HG02840 (cell line): ENCODE data around the gene NSRP1.
"Not testable (repeated sequence)": the region's sequence is repeated elsewhere in the genome, so short reads cannot be mapped to it uniquely, and the experiment has no call there.

ENCODE experiments used
- ATAC-seq: cut with Tn5 transposase; IDR thresholded peaks from one replicate; pipeline ENCODE4 v1.9.1; 2021; ENCODE audit warnings: mild to moderate bottlenecking, moderate library complexity, moderate number of reproducible peaks; ENCODE audit not compliant: unreplicated experiment, low FRiP score

The NSRP1 gene

DNA sequence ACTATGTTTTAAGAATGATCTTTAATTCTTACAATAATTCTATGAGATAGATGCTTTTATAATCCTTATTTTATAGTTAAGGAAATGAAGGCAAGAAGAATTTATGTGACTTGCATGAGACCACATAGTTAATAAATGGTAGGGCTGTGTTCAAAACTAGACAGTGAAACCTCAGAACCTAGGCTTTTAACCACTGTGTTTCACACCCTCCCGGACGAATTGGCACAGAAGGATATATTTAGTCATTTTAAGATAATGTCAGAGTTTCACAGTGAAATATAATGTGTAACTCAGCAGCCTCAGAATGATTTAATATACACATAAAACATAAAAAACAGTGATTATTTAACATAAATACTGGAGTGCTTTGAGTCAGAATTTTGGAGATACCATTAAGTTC lies 57.0 kb downstream of the NSRP1 start:
- peak; percentile 57 for ATAC-seq

DNA sequence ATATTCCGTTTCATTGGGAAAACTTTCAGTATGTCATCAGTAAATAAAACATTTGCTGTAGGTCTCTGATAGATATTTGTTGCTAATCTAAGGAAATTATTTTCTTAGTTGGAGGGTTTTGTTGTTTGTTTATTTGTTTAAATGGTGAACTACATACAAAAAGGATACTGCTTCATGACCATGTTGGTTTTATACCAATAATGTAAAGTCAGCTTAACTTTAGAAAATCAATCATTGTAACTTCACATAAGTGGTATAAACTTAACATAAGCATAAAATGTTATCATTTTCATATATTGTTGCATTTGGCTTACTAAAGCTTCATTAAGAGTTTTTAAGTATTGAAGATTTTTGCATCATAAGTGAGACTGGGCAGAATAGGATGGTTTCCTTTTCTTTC lies 57.9 kb downstream of the NSRP1 start:
- ATAC-seq = no peak

DNA sequence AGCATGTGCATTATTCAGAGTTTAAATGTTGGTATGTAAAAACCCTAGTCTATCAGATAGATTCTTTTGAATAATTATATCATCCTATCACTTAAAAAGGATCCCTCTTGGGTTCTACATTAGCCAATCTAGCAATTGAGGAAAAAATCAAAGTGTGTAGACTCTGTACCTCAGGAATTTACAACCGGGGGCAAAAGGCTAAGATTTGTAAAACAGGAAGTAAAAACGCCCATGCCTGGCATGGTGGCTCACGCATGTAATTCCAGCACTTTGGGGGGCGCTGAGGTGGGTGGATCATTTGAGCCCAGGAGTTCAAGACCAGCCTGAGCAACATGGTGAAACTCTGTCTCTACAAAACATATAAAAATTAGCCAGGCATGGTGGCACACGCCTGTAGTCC lies 60.2 kb downstream of the NSRP1 start:
- no peak for ATAC-seq

DNA sequence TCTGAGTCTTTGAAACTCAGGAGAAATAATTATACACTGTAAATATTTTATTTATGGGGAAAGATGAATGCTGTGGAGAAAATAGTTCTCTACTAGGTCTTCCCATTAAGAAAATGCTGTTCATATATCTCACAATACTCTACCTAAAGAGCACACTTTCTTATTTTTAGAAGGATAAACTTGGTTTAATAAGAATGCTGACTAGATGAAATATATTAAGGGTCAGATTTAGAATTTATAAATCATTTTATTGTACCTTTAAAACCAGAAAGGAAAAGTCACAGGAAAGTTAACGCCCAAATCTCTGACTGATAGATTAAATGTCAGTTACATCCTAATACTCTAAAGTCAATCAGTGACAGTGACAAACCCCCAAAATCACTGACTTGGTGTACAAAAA lies 70.1 kb downstream of the NSRP1 start:
- ATAC-seq = no peak

DNA sequence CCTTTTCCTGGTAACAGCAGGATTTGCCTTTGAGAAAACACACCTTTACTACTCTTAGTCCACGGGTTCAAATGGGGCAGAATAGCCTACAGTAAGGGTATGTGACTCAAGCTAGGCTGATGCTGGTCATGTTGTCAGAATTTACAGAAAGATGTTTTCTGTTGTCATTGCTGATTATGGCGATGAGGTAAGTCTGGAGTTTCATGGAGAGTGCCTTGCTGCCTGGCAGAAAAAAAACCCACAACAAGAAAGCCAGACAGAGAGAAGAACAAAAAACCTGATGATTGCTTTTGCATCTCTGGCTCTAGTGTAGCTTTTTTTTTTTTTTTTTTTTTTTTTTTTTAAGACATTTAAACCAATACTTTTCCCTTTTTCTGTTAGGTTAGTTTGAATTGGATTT lies 71.0 kb downstream of the NSRP1 start:
- ATAC-seq = no peak

DNA sequence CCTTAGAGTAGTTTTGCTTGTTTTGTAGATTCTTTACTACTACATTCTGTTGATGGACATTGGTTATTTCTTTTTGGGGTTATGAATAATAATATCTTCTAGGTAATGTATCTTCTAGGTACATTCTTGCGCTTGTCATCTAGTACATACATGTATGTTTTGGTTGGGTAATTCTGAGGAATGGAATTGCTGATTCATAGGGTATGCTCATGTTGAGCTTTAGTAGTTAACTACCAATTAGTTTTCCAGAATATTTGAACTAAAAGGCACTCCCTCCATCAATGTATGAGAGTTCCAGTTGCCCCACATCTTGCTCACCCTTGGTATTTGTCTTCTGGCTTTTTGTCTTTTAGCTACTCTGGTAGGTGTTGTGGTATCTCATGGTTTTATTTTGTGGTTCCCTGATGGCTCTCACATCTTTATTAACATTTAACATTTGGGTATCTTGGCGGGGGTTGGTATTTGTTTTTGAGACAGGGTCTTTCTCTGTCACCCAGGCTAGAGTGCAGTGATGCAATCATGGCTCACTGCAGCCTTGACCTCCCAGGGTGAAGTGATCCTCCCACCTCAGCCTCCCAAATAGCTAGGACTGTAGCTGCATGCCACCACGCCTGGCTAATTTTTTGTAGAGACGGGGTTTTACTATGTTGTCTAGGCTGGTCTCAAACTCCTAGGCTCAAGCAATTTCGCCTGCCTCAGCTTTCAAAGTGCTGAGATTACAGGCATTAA lies 71.8 kb downstream of the NSRP1 start:
- no peak for ATAC-seq

DNA sequence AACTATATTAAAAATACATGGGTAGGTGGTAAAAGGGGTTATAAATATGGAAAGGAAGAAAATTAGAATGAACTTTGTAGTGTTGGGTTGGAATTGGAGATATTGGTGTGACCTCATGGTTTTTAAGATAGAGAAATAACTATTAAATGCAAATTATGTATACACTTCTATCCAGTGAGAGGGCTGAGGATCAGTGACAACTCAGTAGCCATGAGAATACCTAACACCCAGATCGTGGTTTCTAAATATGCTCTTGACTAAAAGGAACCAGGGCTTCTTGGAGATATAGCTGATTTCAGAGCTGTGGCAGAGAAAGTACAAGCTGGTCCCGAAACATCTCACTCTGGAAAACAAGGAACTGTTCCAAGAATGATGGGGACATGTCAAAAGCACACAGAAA lies 74.5 kb downstream of the NSRP1 start:
- no peak for ATAC-seq

DNA sequence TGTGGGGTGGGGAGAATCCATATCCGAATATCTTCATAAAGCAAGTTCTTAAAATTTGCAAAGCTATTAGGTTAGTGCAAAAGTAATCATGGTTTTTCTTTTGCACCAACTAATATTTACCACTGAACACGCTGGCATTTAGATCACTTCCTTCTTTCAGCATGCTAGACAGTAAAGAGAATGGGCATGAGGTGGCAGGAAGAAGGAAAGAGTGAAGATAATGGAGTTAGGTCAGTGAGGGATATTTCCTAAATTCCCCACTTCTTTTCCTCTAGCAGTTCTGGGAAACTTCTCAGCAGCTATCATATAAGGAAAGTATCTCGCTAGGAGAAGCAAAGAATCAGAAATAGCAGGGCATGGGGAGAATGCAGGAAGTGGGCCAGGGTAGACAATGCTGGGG lies 79.9 kb downstream of the NSRP1 start:
- ATAC-seq = no peak

DNA sequence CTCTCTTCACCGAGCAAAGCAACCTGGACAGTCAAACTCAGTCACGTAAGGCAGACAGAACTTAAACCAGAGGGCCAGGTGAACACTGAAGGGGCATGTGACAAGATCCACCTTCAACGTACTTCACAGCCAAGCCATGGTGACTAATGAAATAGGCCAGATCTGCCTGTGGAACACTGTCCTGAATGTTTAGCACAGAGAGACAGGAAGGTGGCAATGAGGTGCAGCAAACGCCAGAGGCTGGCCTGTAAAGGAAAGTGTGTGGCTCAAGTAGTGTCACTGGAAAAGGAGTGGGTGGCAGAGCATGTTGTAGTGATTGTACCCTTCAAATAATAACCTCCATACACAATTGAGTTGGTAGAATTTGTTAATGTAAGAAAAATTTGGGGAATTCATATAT lies 80.8 kb downstream of the NSRP1 start:
- no peak for ATAC-seq

DNA sequence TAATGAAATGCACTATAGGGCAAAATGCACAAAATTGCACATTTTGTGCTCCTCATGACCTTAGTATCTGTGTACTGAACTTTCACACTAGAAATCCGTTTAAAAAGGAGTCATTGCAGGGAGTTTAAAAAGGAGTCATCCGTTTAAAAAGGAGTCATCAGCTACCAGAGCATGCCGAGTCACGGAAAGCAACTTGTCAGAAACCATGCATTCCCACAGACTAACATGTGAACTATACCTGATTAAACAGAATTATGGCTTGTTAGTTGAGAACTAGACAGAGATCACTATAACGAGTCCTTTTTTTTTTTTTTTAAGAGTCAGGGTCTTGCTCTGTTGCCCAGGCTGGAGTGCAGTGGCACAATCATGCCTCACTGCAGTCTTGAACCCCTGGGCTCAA lies 83.0 kb downstream of the NSRP1 start:
- no peak for ATAC-seq

DNA sequence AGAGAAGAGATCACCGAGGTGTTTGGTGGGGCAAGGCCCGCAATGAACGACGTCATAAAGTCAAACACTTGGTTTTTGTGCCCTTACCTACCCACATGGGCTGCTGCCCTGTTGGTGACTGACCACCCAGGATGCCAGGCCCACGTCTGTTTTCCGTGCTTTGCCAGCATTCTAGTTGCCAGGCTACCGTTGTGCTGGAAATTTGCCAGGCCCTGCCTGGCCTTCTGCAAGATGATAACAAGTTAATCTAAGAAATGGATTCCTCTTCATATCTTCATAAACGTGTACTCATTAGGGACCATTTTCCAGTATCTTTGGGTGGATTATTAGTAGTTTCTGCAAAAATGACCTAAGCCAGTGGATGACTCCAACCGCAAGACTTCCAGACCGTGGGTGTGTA lies 83.5 kb downstream of the NSRP1 start:
- ATAC-seq = no peak

DNA sequence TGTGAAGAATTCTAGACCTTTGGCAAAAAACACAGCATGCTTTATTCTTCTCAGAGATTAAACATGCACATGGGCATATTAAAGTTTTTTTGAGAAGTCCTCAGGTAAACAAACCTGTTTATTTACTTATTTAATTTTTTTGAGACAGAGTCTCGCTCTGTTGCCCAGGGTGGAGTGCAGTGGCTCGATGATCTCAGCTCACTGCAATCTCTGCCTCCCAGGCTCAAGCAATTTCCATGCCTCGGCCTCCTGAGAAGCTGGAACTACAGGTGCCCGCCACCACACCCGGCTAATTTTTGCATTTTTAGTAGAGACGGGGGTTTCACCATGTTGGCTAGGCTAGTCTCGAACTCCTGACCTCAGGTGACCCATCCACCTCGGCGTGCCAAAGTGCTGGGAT lies 84.0 kb downstream of the NSRP1 start:
- ATAC-seq = not testable (repeated sequence)

DNA sequence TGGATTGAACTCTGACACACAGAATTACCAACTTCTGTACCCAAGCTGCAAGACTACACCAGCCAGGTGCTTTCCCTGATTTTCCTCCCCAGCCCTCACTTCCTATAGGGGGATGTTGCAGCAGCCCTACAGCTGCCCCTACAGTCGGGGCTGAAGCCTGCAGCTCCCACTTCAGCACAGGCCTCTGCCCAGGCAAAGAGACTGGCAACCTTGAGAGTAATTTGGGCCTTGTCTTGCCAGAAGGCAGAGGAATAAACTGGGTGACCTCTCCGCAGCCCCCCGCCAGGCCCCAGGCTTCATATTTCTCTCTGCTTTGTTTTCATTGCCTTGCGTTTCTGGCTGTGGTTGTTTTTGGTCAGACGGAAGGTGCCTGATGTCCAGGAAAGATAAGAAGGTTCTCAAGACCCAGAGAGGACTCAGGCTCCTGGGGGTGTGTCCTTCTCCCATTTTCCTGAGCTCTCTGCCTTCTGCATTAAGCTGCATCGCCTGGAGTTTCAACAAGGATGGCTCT lies 86.9 kb downstream of the NSRP1 start:
- no peak for ATAC-seq

DNA sequence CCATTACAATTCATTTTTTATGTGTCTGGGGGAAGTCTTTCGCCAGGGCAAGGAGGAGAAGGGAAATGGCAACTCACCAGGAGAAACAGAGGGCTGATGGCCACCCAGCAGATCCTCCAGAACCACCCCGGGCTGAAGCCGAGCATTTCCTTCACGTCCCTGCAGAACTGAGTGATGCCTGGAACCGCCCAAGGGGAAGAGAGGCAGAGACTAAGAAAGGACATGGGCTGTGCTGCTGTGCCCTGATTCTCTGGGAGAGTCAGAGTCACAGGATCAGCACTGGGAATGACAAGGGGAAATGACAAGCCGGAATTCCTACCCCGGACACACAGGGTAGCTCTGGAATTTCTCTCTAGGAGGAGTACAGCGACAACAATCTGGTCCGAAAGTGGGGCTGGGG lies 91.0 kb downstream of the NSRP1 start:
- no peak for ATAC-seq

DNA sequence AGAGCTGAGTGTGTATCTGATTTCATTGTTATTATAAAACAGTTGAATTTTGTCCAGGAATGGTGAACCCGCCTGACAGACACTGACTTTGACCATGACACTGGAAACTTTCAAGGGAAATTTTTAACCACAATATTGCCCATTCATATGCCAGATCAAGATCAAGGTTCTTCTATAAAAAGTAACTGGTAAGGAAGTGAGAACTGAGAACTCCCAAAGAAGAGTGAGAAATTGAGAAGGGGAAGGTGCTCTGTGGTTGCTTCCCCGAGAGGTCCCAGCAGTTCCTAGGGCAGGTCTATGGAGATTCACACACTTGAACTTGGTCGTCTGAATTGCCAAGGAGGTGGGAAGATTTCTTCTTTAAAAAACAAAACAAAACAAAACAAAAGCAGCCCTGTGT lies 91.6 kb downstream of the NSRP1 start:
- no peak for ATAC-seq

DNA sequence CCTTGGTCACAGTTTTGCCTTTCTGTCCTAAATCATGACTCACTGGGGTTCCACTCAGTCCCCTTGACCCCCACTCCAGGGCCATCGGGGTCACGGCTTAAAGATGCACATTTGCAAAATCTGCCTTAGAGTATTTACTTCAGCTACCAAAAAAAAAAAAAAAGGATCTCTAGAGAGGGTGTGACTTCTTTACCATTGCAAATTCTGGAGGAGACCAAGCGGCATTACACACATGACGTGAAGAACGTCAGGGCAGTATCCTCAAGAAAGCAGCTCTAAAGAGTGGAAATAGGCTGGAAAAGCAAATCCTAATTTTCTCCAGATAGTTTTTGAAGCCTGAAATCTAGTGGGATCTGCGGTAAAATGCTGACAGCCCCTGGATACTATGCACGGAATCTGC lies 93.3 kb downstream of the NSRP1 start:
- no peak for ATAC-seq

DNA sequence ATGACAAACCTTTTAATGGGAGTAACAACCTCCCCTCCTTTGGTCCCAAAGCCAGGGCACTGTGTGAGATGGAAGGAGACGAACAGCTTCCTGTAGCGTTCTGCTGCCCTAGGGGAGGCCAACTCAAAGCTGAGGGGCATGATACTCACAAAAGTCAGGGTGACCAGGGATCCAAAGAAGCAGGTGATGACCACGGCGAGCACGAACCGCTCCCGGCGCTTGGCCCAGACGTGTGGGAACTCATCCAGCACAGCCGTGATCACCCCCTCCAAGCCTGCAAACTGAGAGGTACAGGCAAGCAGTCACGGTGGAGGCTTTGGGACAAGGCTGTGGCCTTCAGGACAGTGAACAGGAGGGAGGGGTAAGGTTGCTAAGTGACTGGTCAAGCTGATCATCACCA lies 93.8 kb downstream of the NSRP1 start:
- ATAC-seq = no peak

DNA sequence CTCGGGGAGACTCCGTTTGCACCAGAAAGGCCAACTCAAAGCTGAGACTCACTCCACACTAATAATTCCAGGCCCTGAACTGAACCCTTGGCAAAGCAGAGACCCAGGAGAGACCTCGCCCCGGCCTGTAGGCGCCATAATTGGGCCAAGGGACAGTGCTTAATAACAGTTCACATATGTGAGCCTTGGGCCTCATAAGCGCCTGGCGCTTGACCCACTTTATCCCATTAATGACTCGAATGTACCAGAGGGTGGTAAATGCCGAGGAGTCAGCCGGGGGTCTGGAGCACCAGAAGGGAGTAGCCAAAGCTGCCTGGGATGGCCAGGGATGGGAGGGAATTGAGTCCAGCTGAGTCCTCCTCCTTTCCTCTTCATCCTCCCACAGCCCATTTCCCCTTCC lies 94.3 kb downstream of the NSRP1 start:
- no peak for ATAC-seq

DNA sequence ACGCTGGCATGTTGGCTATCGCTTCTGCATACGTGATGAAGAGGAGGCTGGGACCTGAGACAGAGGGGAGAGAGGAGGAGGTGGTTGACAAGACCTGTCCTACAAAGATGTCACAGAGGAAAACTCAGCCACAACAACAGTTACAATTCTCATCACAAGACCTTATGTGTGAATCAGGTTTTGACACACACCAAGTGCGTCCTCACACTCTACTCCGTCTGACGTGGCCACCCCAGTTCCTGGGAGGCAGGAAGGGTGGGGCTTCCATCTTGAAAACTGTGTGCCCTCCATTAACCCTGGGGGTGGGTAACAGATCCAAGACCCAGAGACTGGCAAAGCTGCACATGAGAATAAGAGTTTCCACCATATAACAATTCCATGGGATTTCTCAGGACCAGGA lies 94.8 kb downstream of the NSRP1 start:
- ATAC-seq = no peak

DNA sequence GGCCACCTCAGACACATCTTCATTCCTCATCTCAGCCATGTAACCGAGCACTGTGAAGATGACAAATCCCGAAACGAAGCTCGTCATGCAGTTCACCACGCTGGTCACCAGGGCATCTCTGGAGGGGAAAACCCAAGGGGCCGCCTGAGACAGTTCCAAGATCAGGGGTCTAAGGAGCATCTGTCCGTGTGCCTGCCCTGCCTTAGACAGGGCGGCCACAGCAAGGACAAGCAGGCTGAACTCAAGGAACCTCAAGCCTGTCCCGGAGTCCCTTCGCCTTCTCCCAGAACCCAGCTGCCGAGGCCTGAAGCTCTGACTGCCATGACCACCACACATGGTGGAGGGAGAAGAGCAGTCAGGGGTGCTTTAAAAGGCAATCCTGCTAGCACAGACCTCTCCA lies 96.1 kb downstream of the NSRP1 start:
- ATAC-seq = no peak

DNA sequence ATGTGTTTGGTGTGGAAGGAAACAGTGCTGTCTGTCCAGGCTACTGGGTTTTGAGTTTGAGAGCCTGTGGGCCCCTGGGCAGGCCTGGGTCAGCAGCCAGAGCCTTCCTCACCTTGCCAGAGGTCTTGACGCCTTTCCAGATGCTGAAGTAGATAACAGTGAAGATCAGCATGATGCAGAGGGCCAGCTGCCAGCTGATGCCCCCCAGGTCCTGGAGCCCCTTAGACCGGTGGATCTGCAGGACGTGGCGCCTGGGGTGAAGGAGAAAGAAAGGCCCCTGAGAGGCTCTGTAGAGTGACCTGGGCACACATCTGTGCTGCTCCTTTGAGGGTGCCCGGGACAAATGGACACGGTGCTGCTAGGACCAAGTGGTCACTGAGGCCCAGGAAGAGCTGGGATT lies 100.4 kb downstream of the NSRP1 start:
- ATAC-seq = no peak

DNA sequence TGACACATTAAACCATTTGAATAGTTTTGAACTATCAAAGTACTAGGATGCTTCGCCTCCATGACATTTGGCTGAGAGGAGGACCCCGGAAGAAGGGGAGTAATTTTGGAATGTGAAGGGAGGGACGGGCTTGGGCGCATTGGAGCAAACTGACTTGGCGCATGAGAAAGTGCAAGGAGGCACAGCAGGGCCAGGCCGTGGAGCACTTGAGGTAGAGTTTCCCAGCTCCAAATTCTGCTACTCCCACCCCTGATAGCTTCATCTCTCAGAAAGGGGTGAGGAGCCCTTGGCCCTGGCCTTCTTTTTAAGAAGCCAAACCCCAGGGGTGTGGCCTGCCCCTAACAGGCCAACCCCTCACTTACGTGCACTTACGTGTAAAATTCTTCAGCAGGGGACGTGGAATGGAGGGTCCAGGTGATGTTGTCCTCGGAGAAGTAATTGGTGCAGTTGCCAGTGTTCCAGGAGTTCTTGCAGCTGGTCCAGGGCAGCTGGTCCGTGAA lies 101.2 kb downstream of the NSRP1 start:
- ATAC-seq = no peak

DNA sequence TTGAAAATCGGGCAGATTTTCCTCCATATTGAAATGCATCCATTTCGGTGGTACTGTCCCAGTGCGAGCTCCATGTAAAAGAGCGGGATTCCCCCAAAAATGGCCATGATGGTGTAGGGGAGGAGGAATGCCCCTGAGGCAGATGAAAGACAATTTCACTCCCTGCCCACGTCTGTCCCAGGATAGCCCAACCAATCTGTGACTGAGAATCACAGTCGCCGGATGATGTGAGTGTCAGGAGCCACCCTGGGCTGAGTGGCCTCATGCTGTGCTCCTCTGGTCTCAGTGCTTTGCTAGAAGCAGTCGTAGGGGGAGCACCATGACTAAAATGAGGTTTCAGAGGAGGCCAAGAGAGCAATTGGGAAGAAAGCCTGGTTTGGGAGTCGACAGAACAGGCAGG lies 102.2 kb downstream of the NSRP1 start:
- no peak for ATAC-seq
